Vagina (tissue), 2 donors: ENCODE measurements around the gene TOX2. TPM values are rescaled to one million over a fixed set of nuclear protein-coding genes. Genes with fewer than 3 reads are reported as not detected.

ENCODE experiments used
- DNase-seq, 2 donors: peaks; one replicate each; pipeline ENCODE4 v3.0.0-alpha.2; 2017; ENCODE audit errors: extremely low spot score in 2 of 2
- H3K27ac ChIP-seq: fragments of 200-600 bp; sonication (generic); one replicate; pipeline ENCODE4 v1.5.1; 2019
- H3K27me3 ChIP-seq: fragments of 200-600 bp; sonication (generic); one replicate; pipeline ENCODE4 v1.5.1; 2019
- H3K36me3 ChIP-seq, 2 donors: fragments of 200-600 bp; sonication (generic); one replicate each; pipeline ENCODE4 v1.5.1; 2017 to 2019
- H3K4me1 ChIP-seq: fragments of 200-600 bp; sonication (generic); one replicate; pipeline ENCODE4 v1.5.1; 2019
- H3K4me3 ChIP-seq, 2 donors: fragments of 200-600 bp; sonication (generic); 1 replicate in 1 of 2; 2 replicates in 1 of 2; pipeline ENCODE4 v1.5.1; 2016 to 2019
- H3K9me3 ChIP-seq: fragments of 200-600 bp; sonication (generic); one replicate; pipeline ENCODE4 v1.5.1; 2019
- CTCF ChIP-seq, 3 experiments: fragments of 450-650 bp in 2 of 3; fragments of 200-600 bp in 1 of 3; sonication (generic) in 1 of 3; IDR thresholded peaks; one replicate each; pipeline ENCODE4 v1.5.1; 2017 to 2019; ENCODE audit warnings: antibody characterized with exemption in 3 of 3, mild to moderate bottlenecking in 2 of 3, moderate library complexity in 2 of 3
- POLR2A ChIP-seq, 2 donors: fragments of 450-650 bp; IDR thresholded peaks; one replicate each; pipeline ENCODE4 v1.6.1; 2017; ENCODE audit warnings: antibody characterized with exemption in 2 of 2, mild to moderate bottlenecking in 2 of 2, moderate library complexity in 2 of 2
- POLR2AphosphoS5 ChIP-seq, 2 donors: sonication (generic); formaldehyde crosslinking; IDR thresholded peaks; one replicate each; pipeline ENCODE4 v1.9.0; 2017; ENCODE audit warnings: antibody characterized with exemption in 2 of 2, mild to moderate bottlenecking in 2 of 2, low read depth in 1 of 2; ENCODE audit not compliant: insufficient read depth in 1 of 2
- intact Hi-C: fragments of 100-400 bp; cut with DNase I; formaldehyde crosslinking; loops from one replicate; pipeline ENCODE4 v1.15.1; 2023
- total RNA-seq: library from RNA; depleted of rRNA; stranded (reverse); fragments of >200 nt; gene quantifications from one replicate; pipeline ENCODE4 v1.2.3, GENCODE V29; 2016

TOX2 gene
- total RNA-seq, 1 donor from 2014 or later: 5.2 TPM

GRCh38 chr20:44112889-44113617, 198.4 kb downstream of the TOX2 start:
- intact Hi-C loops: no loop called here
- H3K4me1 ChIP-seq: peaks cover 7% of the 10 kb centered on the region
- TF ChIP-seq CTCF (IDR thresholded peaks at IDR 0.05): no peak
- TF ChIP-seq POLR2AphosphoS5 (IDR thresholded peaks at IDR 0.05; ENCODE audit: insufficient read depth in 1 of 2, low read depth in 1 of 2): no peak
- no peak for TF ChIP-seq POLR2A (IDR thresholded peaks at IDR 0.05)
- H3K4me3 ChIP-seq: no peak overlapping the region
- no peak overlapping the region for H3K27ac ChIP-seq
- H3K36me3 ChIP-seq: no peaks in the 10 kb centered on the region
- no peaks in the 10 kb centered on the region for H3K27me3 ChIP-seq
- H3K9me3 ChIP-seq: no peaks in the 10 kb centered on the region
- DNase-seq: peak; percentile 58 to 64

- Histone ChIP-seq H3K4me3 (no peak overlapping the region), H3K27ac (no peak overlapping the region), H3K4me1 (peaks cover 7% of the 10 kb centered on the region), H3K36me3 (no peaks in the 10 kb centered on the region), H3K9me3 (no peaks in the 10 kb centered on the region), H3K27me3 (no peaks in the 10 kb centered on the region)
- peak; percentile 56 to 77 for DNase-seq
- TF ChIP-seq CTCF (IDR thresholded peaks at IDR 0.05) (no peak), POLR2AphosphoS5 (IDR thresholded peaks at IDR 0.05; ENCODE audit: insufficient read depth in 1 of 2, low read depth in 1 of 2) (no peak), POLR2A (IDR thresholded peaks at IDR 0.05) (no peak)
- intact Hi-C loops: no loop called here
Measured at GRCh38 chr20:44113618-44114376, 199.1 kb downstream of the TOX2 start.

- no peaks in the 10 kb centered on the region for H3K27me3 ChIP-seq
- intact Hi-C loops: loop anchor here (5.0 kb wide), 1 partner anchor 77 kb away; no protein-coding TSS in a partner anchor
- H3K4me1 ChIP-seq: peaks cover 7% of the 10 kb centered on the region
- no peak overlapping the region for H3K4me3 ChIP-seq
- H3K9me3 ChIP-seq: no peaks in the 10 kb centered on the region
- TF ChIP-seq POLR2A (IDR thresholded peaks at IDR 0.05) (no peak), POLR2AphosphoS5 (IDR thresholded peaks at IDR 0.05; ENCODE audit: insufficient read depth in 1 of 2, low read depth in 1 of 2) (no peak), CTCF (IDR thresholded peaks at IDR 0.05) (no peak)
- no peaks in the 10 kb centered on the region for H3K36me3 ChIP-seq
- peak in 1 of 2 donors; percentile 56 for DNase-seq
- H3K27ac ChIP-seq: no peak overlapping the region
Measured at GRCh38 chr20:44115181-44115580, 200.5 kb downstream of the TOX2 start.

GRCh38 chr20:44115762-44116644, 201.4 kb downstream of the TOX2 start:
- Histone ChIP-seq H3K27ac (no peak overlapping the region), H3K36me3 (no peaks in the 10 kb centered on the region), H3K4me1 (peaks cover 7% of the 10 kb centered on the region), H3K27me3 (no peaks in the 10 kb centered on the region), H3K4me3 (no peak overlapping the region), H3K9me3 (no peaks in the 10 kb centered on the region)
- intact Hi-C loops: loop anchor here (5.0 kb wide), 1 partner anchor 76 kb away; no protein-coding TSS in a partner anchor
- DNase-seq: no peak
- TF ChIP-seq CTCF (IDR thresholded peaks at IDR 0.05) (no peak), POLR2AphosphoS5 (IDR thresholded peaks at IDR 0.05; ENCODE audit: insufficient read depth in 1 of 2, low read depth in 1 of 2) (no peak), POLR2A (IDR thresholded peaks at IDR 0.05) (no peak)
